Mesothelial cell of epicardium (in vitro differentiated cells): ENCODE results near the gene CCDC107. TPM values are rescaled to one million over a fixed set of nuclear protein-coding genes. Genes with fewer than 3 reads are reported as not detected.

Experiments
- DNase-seq, 2 experiments: peaks; one replicate each; pipeline ENCODE4 v3.0.0; 2021; ENCODE audit warnings: low spot score in 2 of 2; ENCODE audit not compliant: unreplicated experiment in 2 of 2
- H3K27ac Mint-ChIP-seq: 2 replicates; pipeline ENCODE4 v1.8.0; 2021; ENCODE audit warnings: mixed read lengths
- H3K27me3 Mint-ChIP-seq: 2 replicates; pipeline ENCODE4 v1.8.0; 2021; ENCODE audit warnings: low read depth, mixed read lengths
- H3K36me3 Mint-ChIP-seq: 2 replicates; pipeline ENCODE4 v1.8.0; 2021; ENCODE audit warnings: mixed read lengths
- H3K4me1 Mint-ChIP-seq: 2 replicates; pipeline ENCODE4 v1.8.0; 2021; ENCODE audit warnings: mixed read lengths
- H3K4me3 Mint-ChIP-seq: 2 replicates; pipeline ENCODE4 v1.8.0; 2021; ENCODE audit warnings: mild to moderate bottlenecking, moderate library complexity, mixed read lengths
- H3K9me3 Mint-ChIP-seq: 2 replicates; pipeline ENCODE4 v1.8.0; 2021; ENCODE audit warnings: mixed read lengths
- microRNA-seq: library from miRNA; unstranded; fragments of <30 nt; microRNA quantifications from one replicate; pipeline ENCODE4 v1.2.0, GENCODE V29; 2021; ENCODE audit warnings: inconsistent platforms, mixed read lengths
- total RNA-seq: library from RNA; stranded (reverse); gene quantifications from 3 replicates; pipeline ENCODE4 v1.2.1, GENCODE V29; 2021
- TF ChIP-seq, protein P1 (sequence below): fragments of 200-600 bp; sonication (generic); IDR thresholded peaks from one replicate; pipeline ENCODE4 v1.5.0; 2021; ENCODE audit warnings: antibody characterized with exemption; ENCODE audit not compliant: unreplicated experiment

The CCDC107 gene
- total RNA-seq, 1 donor from 2014 or later = 16.7 TPM

DNA sequence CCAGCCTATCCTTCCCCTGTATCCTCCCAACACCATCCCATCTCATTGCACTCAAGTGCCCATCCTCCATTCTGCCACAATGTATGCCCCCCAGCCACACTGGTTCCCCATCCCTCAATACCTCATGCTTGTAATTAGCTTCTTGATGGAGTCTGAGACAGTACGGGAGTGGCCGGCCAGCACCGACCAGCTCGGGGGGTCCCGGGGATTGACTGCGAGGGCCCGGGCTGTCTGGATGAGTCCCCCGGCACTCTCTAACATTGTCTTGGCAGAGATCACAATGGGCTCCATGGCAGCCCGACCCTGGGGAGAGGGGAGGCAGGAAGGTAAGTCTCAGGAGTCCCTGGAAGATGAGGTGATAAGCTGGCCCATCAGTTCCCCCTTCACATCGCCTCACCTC is 48.9 kb downstream of the CCDC107 start:
- Mint-ChIP-seq H3K4me1 (no peaks in the 10 kb centered on the region), H3K9me3 (no peaks in the 10 kb centered on the region), H3K27me3 (no peaks in the 10 kb centered on the region), H3K4me3 (no peak overlapping the region), H3K27ac (no peak overlapping the region), H3K36me3 (peaks cover 66% of the 10 kb centered on the region)
- DNase-seq = no peak
- TF ChIP-seq, protein P1, sequence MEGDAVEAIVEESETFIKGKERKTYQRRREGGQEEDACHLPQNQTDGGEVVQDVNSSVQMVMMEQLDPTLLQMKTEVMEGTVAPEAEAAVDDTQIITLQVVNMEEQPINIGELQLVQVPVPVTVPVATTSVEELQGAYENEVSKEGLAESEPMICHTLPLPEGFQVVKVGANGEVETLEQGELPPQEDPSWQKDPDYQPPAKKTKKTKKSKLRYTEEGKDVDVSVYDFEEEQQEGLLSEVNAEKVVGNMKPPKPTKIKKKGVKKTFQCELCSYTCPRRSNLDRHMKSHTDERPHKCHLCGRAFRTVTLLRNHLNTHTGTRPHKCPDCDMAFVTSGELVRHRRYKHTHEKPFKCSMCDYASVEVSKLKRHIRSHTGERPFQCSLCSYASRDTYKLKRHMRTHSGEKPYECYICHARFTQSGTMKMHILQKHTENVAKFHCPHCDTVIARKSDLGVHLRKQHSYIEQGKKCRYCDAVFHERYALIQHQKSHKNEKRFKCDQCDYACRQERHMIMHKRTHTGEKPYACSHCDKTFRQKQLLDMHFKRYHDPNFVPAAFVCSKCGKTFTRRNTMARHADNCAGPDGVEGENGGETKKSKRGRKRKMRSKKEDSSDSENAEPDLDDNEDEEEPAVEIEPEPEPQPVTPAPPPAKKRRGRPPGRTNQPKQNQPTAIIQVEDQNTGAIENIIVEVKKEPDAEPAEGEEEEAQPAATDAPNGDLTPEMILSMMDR = no peak

DNA sequence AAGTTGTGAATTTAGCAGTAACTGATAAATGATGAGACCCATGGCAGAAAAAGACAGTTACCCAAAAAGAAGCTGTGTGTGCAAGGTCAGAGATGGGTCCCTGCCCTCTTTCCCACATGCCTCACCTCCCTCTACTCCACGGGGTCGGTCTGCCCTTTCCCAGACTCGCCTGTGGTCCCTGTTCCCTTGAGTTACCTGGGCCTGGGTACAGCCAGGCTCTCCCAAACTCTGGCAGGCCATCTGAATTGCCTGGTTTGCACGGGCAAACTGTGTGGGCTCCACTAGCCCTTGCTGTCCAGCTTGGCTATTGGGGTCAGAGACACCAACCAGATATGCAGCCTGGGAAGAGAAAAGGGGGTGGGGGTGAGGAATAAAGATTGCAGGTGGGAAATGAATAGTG is 50.1 kb downstream of the CCDC107 start:
- Mint-ChIP-seq H3K27me3 (no peaks in the 10 kb centered on the region), H3K4me3 (no peak overlapping the region), H3K27ac (no peak overlapping the region), H3K4me1 (no peaks in the 10 kb centered on the region), H3K36me3 (peaks cover 61% of the 10 kb centered on the region), H3K9me3 (no peaks in the 10 kb centered on the region)
- no peak for DNase-seq
- TF ChIP-seq, protein P1 = no peak

DNA sequence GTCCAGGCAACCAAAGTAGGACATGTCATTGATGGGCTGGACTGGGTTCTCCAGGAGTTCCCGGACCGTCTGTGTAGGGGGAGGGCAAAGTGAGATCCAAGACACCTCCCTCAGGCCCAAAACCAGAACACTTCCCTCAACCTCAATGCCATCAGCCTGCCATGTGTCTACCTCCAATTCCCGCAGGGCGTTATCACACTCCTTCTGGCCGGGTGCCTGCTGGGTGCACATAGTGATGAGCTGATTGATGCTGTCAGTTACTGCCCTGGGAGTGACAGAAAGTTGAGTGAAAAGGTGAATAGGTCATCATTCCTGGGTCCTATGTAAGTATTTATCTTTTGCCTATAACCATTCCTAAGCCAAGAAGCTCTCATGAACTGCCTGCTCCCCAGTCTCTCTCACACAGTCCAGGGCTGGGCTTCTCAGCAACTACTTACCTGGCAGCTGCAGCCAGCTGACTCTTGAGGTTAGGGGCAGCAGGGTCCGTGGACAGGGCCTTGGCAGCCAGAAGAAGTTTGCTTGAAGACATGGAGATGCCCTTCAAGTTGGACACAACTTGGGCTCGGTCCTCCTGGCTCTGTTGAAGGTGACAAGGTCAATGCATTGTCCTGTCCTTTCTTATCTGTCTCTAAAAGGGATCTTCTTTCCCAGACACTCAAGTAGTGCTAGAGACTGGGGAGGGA is 52.9 kb downstream of the CCDC107 start:
- H3K4me1 Mint-ChIP-seq = no peaks in the 10 kb centered on the region
- no peak overlapping the region for H3K4me3 Mint-ChIP-seq
- H3K27ac Mint-ChIP-seq = no peak overlapping the region
- no peaks in the 10 kb centered on the region for H3K9me3 Mint-ChIP-seq
- DNase-seq = no peak
- no peaks in the 10 kb centered on the region for H3K27me3 Mint-ChIP-seq
- TF ChIP-seq, protein P1 = no peak
- H3K36me3 Mint-ChIP-seq = peaks cover 60% of the 10 kb centered on the region

Small RNA genes lying within 50 kb of the gene (microRNA-seq; reads per million reads assigned to microRNA genes)
- gene MIR6852 = 2.1 reads per million

Other genes with a start within 250 kb of the CCDC107 start
- gene RUSC2, start 168.2 kb upstream of the CCDC107 start, total RNA-seq = 33.5 to 36.1 TPM (median 34.5 TPM) in 3 replicates
- gene TESK1, start 53.0 kb upstream of the CCDC107 start, total RNA-seq = 48.7 to 52.9 TPM (median 49.0 TPM) in 3 replicates
- gene CD72, start 39.9 kb upstream of the CCDC107 start, total RNA-seq = 4.2 to 5.2 TPM (median 4.7 TPM) in 3 replicates
- gene SIT1, start 7.4 kb upstream of the CCDC107 start, total RNA-seq = not detected in 3 replicates
- 20,234 to 21,305 TPM (median 21,148 TPM) in 3 replicates for gene RMRP, start 273 bp upstream of the CCDC107 start, total RNA-seq
- gene ARHGEF39, start 6.9 kb downstream of the CCDC107 start, total RNA-seq = 6.3 to 8.0 TPM (median 6.5 TPM) in 3 replicates
- 1.1 to 2.3 TPM (median 1.7 TPM) in 3 replicates for gene CA9, start 15.6 kb downstream of the CCDC107 start, total RNA-seq
- gene TPM2, start 31.6 kb downstream of the CCDC107 start, total RNA-seq = 289 to 294 TPM (median 291 TPM) in 3 replicates
- 224 to 230 TPM (median 226 TPM) in 3 replicates for gene TLN1, start 73.9 kb downstream of the CCDC107 start, total RNA-seq
- 29.1 to 32.7 TPM (median 31.6 TPM) in 3 replicates for gene CREB3, start 74.4 kb downstream of the CCDC107 start, total RNA-seq
- gene GBA2, start 90.9 kb downstream of the CCDC107 start, total RNA-seq = 81.5 to 84.7 TPM (median 83.9 TPM) in 3 replicates
- 32.6 to 34.3 TPM (median 33.9 TPM) in 3 replicates for gene RGP1, start 91.0 kb downstream of the CCDC107 start, total RNA-seq
- gene MSMP, start 96.0 kb downstream of the CCDC107 start, total RNA-seq = not detected in 3 replicates
- 27.2 to 32.4 TPM (median 30.6 TPM) in 3 replicates for gene NPR2, start 133.3 kb downstream of the CCDC107 start, total RNA-seq
- 0.89 to 1.6 TPM (median 1.4 TPM) in 3 replicates for gene SPAG8, start 154.0 kb downstream of the CCDC107 start, total RNA-seq
- gene HINT2, start 156.8 kb downstream of the CCDC107 start, total RNA-seq = 29.3 to 31.3 TPM (median 30.7 TPM) in 3 replicates
- gene FAM221B, start 170.4 kb downstream of the CCDC107 start, total RNA-seq = 0.07 TPM in 1 of 3 replicates, not detected in the others
- gene TMEM8B, start 170.9 kb downstream of the CCDC107 start, total RNA-seq = 44.4 to 47.9 TPM (median 45.0 TPM) in 3 replicates
- not detected in 3 replicates for gene OR13J1, start 212.1 kb downstream of the CCDC107 start, total RNA-seq
- 0.72 to 1.2 TPM (median 1.0 TPM) in 3 replicates for gene HRCT1, start 247.9 kb downstream of the CCDC107 start, total RNA-seq